ENCODE measurements around the gene BABAM1. TPM values are rescaled to one million over a fixed set of nuclear protein-coding genes. Genes with fewer than 3 reads are reported as not detected.
A peak's percentile ranks its signal among the peaks of the same experiment; 100 is the strongest.

BABAM1 gene
- total and polyA plus RNA-seq, 9 of the 15 experiments (the other 6 are each of a cell fraction or from before 2014, with no cell fraction given), result 14.7 to 160 (median 113) TPM

DNA sequence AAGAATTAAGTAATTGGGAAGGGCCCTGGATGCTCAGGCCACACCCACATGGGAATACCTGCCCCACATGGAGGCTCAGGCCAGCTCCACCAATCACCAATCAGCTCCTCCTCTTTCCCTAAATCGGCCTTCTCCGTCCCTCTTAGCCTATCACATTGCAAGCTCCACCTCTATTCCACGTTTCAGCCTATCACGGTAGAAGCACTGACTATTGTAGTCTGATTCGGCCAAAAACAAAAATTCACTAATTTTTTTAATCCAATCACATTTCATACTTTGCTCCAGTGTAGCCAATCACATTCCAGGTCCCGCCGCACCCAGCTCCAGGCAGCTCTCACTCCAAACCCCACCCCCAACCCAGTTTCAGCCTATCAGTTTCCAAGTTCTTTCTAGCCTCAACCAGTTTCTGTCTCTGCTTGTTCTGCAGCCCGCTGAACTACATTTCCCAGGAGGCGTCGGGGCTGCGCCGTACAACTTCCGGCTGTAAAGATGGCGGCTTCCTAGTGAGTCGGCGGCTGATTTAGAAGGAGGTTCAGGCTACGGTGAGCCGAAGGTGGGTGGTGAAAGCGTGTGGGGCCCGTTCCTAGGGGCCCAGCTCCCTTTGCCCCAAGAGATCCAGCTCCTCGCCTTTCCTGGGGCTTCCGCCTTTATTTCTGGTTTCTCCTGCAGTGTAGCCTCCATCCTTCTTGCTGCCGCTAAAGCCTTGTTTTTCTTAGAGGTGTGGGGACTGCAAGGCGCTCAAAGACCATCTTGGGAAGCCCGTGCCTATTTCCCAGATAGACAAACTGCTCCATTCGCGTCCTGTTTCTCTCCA, at the start of gene BABAM1 (continued):
- TF ChIP-seq, protein P1, sequence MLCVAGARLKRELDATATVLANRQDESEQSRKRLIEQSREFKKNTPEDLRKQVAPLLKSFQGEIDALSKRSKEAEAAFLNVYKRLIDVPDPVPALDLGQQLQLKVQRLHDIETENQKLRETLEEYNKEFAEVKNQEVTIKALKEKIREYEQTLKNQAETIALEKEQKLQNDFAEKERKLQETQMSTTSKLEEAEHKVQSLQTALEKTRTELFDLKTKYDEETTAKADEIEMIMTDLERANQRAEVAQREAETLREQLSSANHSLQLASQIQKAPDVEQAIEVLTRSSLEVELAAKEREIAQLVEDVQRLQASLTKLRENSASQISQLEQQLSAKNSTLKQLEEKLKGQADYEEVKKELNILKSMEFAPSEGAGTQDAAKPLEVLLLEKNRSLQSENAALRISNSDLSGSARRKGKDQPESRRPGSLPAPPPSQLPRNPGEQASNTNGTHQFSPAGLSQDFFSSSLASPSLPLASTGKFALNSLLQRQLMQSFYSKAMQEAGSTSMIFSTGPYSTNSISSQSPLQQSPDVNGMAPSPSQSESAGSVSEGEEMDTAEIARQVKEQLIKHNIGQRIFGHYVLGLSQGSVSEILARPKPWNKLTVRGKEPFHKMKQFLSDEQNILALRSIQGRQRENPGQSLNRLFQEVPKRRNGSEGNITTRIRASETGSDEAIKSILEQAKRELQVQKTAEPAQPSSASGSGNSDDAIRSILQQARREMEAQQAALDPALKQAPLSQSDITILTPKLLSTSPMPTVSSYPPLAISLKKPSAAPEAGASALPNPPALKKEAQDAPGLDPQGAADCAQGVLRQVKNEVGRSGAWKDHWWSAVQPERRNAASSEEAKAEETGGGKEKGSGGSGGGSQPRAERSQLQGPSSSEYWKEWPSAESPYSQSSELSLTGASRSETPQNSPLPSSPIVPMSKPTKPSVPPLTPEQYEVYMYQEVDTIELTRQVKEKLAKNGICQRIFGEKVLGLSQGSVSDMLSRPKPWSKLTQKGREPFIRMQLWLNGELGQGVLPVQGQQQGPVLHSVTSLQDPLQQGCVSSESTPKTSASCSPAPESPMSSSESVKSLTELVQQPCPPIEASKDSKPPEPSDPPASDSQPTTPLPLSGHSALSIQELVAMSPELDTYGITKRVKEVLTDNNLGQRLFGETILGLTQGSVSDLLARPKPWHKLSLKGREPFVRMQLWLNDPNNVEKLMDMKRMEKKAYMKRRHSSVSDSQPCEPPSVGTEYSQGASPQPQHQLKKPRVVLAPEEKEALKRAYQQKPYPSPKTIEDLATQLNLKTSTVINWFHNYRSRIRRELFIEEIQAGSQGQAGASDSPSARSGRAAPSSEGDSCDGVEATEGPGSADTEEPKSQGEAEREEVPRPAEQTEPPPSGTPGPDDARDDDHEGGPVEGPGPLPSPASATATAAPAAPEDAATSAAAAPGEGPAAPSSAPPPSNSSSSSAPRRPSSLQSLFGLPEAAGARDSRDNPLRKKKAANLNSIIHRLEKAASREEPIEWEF (CRISPR knock-in tag; IDR thresholded peaks at IDR 0.05), result peak; percentile 98
- TF ChIP-seq NRF1 (conservative IDR thresholded peaks at IDR 0.05 in 1 of 2, IDR thresholded peaks at IDR 0.05 in 1 of 2) (peak; percentile 87 to 88), ZBED1 (IDR thresholded peaks at IDR 0.05) (no peak), MEF2D (tag; conservative IDR thresholded peaks at IDR 0.05; ENCODE audit: low read depth) (no peak), POLR2AphosphoS2 (IDR thresholded peaks at IDR 0.05; ENCODE audit: low read length) (0 out of 2 replicates have a peak, but pooled peaks have one; percentile 53), RBM14 (IDR thresholded peaks at IDR 0.05; ENCODE audit: borderline replicate concordance, insufficient read depth, low read depth, low read length) (no peak), HIVEP1 (CRISPR knock-in tag; IDR thresholded peaks at IDR 0.05) (peak; percentile 42; the same call in 1 of the 2 replicates), ATF1 (CRISPR knock-in tag; IDR thresholded peaks at IDR 0.05) (no peak), ATF1 (tag; IDR thresholded peaks at IDR 0.05) (peak; percentile 93), ETV5 (CRISPR knock-in tag; IDR thresholded peaks at IDR 0.05; ENCODE audit: low read depth) (no peak), TEAD2 (tag; IDR thresholded peaks at IDR 0.05) (no peak; the same call in 1 of the 2 replicates), HMGN3 (IDR thresholded peaks at IDR 0.05; ENCODE audit: borderline replicate concordance, extremely low read depth, insufficient read length, low read depth, low read length) (no peak), CEBPG (CRISPR knock-in tag; IDR thresholded peaks at IDR 0.05) (no peak), CEBPG (tag; conservative IDR thresholded peaks at IDR 0.05 in 1 of 2, IDR thresholded peaks at IDR 0.05 in 1 of 2) (no peak)
- TF ChIP-seq, protein P2, sequence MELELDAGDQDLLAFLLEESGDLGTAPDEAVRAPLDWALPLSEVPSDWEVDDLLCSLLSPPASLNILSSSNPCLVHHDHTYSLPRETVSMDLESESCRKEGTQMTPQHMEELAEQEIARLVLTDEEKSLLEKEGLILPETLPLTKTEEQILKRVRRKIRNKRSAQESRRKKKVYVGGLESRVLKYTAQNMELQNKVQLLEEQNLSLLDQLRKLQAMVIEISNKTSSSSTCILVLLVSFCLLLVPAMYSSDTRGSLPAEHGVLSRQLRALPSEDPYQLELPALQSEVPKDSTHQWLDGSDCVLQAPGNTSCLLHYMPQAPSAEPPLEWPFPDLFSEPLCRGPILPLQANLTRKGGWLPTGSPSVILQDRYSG (tag; conservative IDR thresholded peaks at IDR 0.05; ENCODE audit: low read depth), result peak; percentile 94
- TF ChIP-seq, protein P3, sequence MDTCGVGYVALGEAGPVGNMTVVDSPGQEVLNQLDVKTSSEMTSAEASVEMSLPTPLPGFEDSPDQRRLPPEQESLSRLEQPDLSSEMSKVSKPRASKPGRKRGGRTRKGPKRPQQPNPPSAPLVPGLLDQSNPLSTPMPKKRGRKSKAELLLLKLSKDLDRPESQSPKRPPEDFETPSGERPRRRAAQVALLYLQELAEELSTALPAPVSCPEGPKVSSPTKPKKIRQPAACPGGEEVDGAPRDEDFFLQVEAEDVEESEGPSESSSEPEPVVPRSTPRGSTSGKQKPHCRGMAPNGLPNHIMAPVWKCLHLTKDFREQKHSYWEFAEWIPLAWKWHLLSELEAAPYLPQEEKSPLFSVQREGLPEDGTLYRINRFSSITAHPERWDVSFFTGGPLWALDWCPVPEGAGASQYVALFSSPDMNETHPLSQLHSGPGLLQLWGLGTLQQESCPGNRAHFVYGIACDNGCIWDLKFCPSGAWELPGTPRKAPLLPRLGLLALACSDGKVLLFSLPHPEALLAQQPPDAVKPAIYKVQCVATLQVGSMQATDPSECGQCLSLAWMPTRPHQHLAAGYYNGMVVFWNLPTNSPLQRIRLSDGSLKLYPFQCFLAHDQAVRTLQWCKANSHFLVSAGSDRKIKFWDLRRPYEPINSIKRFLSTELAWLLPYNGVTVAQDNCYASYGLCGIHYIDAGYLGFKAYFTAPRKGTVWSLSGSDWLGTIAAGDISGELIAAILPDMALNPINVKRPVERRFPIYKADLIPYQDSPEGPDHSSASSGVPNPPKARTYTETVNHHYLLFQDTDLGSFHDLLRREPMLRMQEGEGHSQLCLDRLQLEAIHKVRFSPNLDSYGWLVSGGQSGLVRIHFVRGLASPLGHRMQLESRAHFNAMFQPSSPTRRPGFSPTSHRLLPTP (IDR thresholded peaks at IDR 0.05; ENCODE audit: borderline replicate concordance, extremely low read depth, insufficient read length), result no peak

Measured in K562 (cell line).